ENCODE results near the gene TLR2.
"Not testable (repeated sequence)": the region's sequence is repeated elsewhere in the genome, so short reads cannot be mapped to it uniquely, and the experiment has no call there.

The TLR2 gene

GRCh38 chr4:153663667-153664066 lies 20.4 kb upstream of the TLR2 start:
- Histone ChIP-seq H3K27me3 (ENCODE audit: insufficient read depth, low read length) (no peaks in the 10 kb centered on the region), H3K79me2 (ENCODE audit: insufficient read depth, low read length) (no peaks in the 10 kb centered on the region), H4K20me1 (ENCODE audit: insufficient read depth, low read length) (no peaks in the 10 kb centered on the region), H3K4me3 (ENCODE audit: low read depth, low read length, poor library complexity, severe bottlenecking) (no peak overlapping the region), H3K4me2 (ENCODE audit: low read length) (no peak overlapping the region), H3K9ac (ENCODE audit: low read length) (no peak overlapping the region), H3K4me1 (ENCODE audit: insufficient read depth, low read length, severe bottlenecking) (no peaks in the 10 kb centered on the region), H3K9me3 (ENCODE audit: low read length) (no peaks in the 10 kb centered on the region), H3F3A (ENCODE audit: insufficient read depth, low read length) (no peaks in the 10 kb centered on the region), H3K36me3 (ENCODE audit: insufficient read depth, low read length) (no peaks in the 10 kb centered on the region), H3K9me2 (ENCODE audit: low read depth, low read length) (no peaks in the 10 kb centered on the region), H3K27ac (ENCODE audit: low read depth, low read length, poor library complexity, severe bottlenecking) (no peak overlapping the region), H2AFZ (ENCODE audit: low read length) (no peak overlapping the region)
- TF ChIP-seq CTCF (IDR thresholded peaks at IDR 0.05; ENCODE audit: low read length): no peak
- no peak for TF ChIP-seq EZH2 (IDR thresholded peaks at IDR 0.05; ENCODE audit: borderline replicate concordance, low read length)

GRCh38 chr4:153666505-153666904 lies 17.6 kb upstream of the TLR2 start:
- H3K36me3 ChIP-seq (ENCODE audit: insufficient read depth, low read length); H3K4me2 ChIP-seq (ENCODE audit: low read length); H3K79me2 ChIP-seq (ENCODE audit: insufficient read depth, low read length); H3K9me3 ChIP-seq (ENCODE audit: low read length); H3K9ac ChIP-seq (ENCODE audit: low read length); H4K20me1 ChIP-seq (ENCODE audit: insufficient read depth, low read length); H3K4me3 ChIP-seq (ENCODE audit: low read depth, low read length, poor library complexity, severe bottlenecking); H3K27ac ChIP-seq (ENCODE audit: low read depth, low read length, poor library complexity, severe bottlenecking); H3K9me2 ChIP-seq (ENCODE audit: low read depth, low read length); H2AFZ ChIP-seq (ENCODE audit: low read length); H3F3A ChIP-seq (ENCODE audit: insufficient read depth, low read length); H3K4me1 ChIP-seq (ENCODE audit: insufficient read depth, low read length, severe bottlenecking); H3K27me3 ChIP-seq (ENCODE audit: insufficient read depth, low read length): not testable (repeated sequence)

- no peaks in the 10 kb centered on the region for H3K36me3 ChIP-seq (ENCODE audit: insufficient read depth, low read length)
- no peak overlapping the region for H3K4me3 ChIP-seq (ENCODE audit: low read depth, low read length, poor library complexity, severe bottlenecking)
- no peaks in the 10 kb centered on the region for H3K79me2 ChIP-seq (ENCODE audit: insufficient read depth, low read length)
- H4K20me1 ChIP-seq (ENCODE audit: insufficient read depth, low read length): no peaks in the 10 kb centered on the region
- no peak overlapping the region for H3K4me2 ChIP-seq (ENCODE audit: low read length)
- H2AFZ ChIP-seq (ENCODE audit: low read length): no peak overlapping the region
- H3K9me3 ChIP-seq (ENCODE audit: low read length): no peaks in the 10 kb centered on the region
- H3K27ac ChIP-seq (ENCODE audit: low read depth, low read length, poor library complexity, severe bottlenecking): no peak overlapping the region
- H3F3A ChIP-seq (ENCODE audit: insufficient read depth, low read length): no peaks in the 10 kb centered on the region
- H3K4me1 ChIP-seq (ENCODE audit: insufficient read depth, low read length, severe bottlenecking): no peaks in the 10 kb centered on the region
- H3K9me2 ChIP-seq (ENCODE audit: low read depth, low read length): no peaks in the 10 kb centered on the region
- TF ChIP-seq EZH2 (IDR thresholded peaks at IDR 0.05; ENCODE audit: borderline replicate concordance, low read length) (no peak), CTCF (IDR thresholded peaks at IDR 0.05; ENCODE audit: low read length) (no peak)
- H3K27me3 ChIP-seq (ENCODE audit: insufficient read depth, low read length): no peaks in the 10 kb centered on the region
- H3K9ac ChIP-seq (ENCODE audit: low read length): no peak overlapping the region
These were observed 15.4 kb upstream of the TLR2 start for GRCh38 chr4:153668647-153669046.

- no peak overlapping the region for H3K27ac ChIP-seq (ENCODE audit: low read depth, low read length, poor library complexity, severe bottlenecking)
- H3K9me3 ChIP-seq (ENCODE audit: low read length): no peaks in the 10 kb centered on the region
- H2AFZ ChIP-seq (ENCODE audit: low read length): no peak overlapping the region
- no peaks in the 10 kb centered on the region for H4K20me1 ChIP-seq (ENCODE audit: insufficient read depth, low read length)
- TF ChIP-seq CTCF (IDR thresholded peaks at IDR 0.05; ENCODE audit: low read length): no peak
- TF ChIP-seq EZH2 (IDR thresholded peaks at IDR 0.05; ENCODE audit: borderline replicate concordance, low read length): no peak
- H3K4me3 ChIP-seq (ENCODE audit: low read depth, low read length, poor library complexity, severe bottlenecking): no peak overlapping the region
- no peaks in the 10 kb centered on the region for H3K9me2 ChIP-seq (ENCODE audit: low read depth, low read length)
- no peaks in the 10 kb centered on the region for H3K4me1 ChIP-seq (ENCODE audit: insufficient read depth, low read length, severe bottlenecking)
- H3F3A ChIP-seq (ENCODE audit: insufficient read depth, low read length): no peaks in the 10 kb centered on the region
- no peaks in the 10 kb centered on the region; the same call in 1 of the 2 replicates for H3K27me3 ChIP-seq (ENCODE audit: insufficient read depth, low read length)
- H3K79me2 ChIP-seq (ENCODE audit: insufficient read depth, low read length): no peaks in the 10 kb centered on the region
- H3K36me3 ChIP-seq (ENCODE audit: insufficient read depth, low read length): no peaks in the 10 kb centered on the region
- no peak overlapping the region for H3K9ac ChIP-seq (ENCODE audit: low read length)
- no peak overlapping the region for H3K4me2 ChIP-seq (ENCODE audit: low read length)
These were observed 14.2 kb upstream of the TLR2 start for GRCh38 chr4:153669838-153670237.
